ENCODE results near the gene HOXB3.

HOXB3 gene

DNA sequence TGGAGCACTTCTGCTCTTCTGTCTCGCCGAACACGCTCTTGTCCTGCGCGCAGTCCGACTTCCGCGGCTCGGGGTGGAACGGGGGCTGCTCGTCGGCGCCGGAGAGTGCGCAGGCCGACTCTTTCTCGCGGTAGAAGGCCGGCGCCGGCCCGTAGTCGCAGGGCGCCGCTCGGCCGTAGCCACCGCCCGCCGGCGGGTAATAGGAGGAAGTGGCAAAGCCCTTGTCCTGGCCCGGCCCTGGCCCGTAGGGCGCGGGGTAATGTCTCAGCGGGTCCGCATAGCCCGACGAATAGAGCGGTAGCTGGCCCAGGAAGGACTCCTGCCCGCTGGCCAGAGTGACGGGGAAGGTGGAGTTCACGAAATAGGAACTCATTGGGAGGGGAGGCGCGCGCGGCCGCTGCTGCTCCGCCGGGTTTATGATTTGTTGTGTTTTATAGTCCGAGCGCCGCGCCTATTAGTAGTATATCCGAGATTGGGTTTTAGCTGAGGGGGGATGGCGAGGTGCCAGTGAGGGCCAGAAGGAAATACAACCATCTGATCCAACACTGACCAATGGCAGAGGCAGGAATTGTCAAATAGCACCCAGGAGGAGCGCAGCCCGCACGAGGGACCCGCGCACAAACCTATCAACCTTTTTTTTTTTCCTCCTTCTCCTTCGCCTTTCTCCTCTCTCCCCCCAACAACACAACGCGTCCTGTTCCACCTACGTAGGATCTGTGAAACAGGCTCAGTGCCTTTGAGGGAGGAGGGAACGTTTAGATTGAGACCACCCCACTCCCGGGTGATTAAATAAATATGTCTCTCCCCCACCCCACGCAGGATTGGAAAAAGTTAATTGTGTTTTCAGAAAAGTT lies 8.0 kb upstream of the HOXB3 start:
- DNase-seq (ENCODE audit: low spot score), result no peak

DNA sequence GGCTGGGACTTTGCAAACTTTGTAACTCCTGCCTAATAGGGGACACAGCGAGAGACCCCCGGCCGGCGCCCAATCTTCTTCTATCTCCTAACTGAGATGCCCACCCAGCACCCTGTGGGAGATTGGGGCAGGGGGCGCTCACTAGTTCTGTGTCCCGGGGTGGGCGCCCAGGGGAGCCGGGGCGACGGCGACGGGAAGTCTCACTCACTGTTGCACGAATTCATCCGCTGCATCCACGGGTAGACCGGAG lies 7.4 kb upstream of the HOXB3 start:
- no peak for DNase-seq (ENCODE audit: low spot score)

DNA sequence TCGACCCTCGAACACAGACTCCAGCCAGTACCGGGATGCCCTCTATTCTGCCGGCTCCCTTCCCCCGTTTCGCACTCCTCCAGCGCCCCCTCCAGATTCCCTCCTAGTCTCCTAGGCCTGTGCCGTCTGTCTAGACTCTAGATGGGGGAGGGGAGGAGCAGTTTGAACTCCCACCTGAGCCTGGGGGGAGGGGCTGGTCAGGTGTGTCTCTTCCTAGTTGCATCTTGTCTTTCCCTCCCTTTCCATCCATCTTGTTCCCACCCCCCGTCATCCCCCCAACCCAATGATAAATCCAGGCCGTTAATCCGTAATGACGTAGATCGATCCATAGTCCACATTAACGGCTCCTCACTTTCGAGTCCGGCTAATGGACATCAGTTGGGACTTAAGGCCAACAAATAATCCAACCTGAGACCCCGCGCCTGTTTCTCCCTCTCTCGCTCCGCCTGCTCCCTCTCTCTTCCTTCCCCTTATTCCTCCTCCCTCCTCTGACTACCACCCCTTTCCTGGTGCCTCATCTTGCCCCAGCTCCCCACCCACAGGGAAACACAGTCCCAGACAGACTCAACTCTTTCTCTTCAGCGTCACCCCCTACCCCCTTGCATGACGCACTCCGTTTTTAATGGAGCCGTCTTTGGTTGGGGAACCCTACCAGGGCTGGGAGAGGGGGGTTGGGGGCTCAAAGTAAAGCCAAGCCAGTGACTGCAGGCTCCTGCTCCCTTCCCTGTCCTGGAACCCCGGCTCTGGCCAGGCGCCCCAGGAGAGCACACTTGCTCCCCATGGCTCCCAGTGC lies 6.9 kb upstream of the HOXB3 start:
- no peak for DNase-seq (ENCODE audit: low spot score)

DNA sequence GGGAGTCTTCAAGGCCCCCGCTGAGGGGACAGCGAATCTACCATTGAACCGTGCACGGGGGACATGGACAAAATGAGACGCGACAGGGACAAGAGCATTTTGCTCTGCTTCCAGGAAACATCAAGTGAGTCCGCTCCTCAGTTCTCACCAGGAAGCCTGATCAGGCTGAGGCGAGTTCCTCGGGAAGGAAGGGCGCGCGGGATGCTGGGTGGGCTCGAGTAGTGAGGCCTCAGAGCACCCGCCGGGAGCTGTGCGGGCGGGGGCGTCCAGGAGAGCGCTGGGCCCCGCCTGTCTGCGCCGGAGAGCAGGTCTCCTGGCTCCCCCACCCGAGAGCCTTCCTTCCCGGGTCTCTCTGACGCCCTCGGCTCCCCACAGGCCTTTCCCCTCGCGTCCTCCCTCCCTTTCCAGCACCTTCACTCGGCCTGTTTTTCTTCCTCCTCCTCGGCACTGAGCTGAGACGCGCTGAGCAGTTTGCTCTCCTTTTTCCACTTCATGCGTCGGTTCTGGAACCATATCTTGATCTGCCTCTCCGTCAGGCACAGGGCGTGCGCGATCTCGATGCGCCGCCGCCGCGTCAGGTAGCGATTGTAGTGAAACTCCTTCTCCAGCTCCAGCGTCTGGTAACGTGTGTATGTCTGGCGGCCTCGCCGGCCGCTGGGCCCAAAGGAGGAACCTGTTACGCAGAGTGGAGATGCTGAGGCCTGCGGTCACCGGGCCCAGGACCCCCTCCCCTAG lies 6.1 kb upstream of the HOXB3 start:
- DNase-seq (ENCODE audit: low spot score), result no peak

DNA sequence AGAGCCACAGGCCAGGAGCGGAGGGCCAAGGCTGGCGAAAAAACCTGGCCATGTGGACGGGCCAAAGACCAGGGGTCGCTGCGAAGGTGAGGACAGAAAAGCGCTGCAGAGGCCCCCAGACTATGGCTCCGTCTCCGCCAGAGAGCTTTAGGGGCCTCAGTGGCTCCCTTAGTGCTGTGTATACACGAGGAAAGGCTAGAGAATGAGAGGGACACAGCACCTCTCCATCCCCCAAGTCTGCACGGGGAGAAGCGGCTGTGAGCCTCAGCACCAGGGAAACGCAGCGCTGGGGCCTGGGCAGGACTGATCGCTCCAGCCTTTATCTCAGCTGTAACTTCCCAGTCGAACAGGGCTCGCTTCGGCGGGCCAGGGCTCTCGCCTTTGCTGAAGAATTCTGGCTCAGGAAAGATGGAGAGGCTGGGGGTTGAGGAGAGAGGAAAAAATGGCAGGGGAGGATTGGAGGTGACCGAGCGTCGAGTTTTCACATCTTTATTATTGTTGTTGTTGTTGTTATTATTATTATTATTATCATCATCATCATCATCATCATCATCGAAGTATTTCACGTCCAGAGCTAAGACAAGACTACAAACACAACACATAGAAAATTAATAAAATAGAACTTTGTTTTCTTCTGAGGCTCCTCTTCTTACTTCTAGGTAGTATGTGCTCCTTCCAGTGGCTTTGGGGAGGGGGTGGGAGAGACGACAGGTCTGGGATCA lies 5.4 kb upstream of the HOXB3 start:
- DNase-seq (ENCODE audit: low spot score), result no peak

DNA sequence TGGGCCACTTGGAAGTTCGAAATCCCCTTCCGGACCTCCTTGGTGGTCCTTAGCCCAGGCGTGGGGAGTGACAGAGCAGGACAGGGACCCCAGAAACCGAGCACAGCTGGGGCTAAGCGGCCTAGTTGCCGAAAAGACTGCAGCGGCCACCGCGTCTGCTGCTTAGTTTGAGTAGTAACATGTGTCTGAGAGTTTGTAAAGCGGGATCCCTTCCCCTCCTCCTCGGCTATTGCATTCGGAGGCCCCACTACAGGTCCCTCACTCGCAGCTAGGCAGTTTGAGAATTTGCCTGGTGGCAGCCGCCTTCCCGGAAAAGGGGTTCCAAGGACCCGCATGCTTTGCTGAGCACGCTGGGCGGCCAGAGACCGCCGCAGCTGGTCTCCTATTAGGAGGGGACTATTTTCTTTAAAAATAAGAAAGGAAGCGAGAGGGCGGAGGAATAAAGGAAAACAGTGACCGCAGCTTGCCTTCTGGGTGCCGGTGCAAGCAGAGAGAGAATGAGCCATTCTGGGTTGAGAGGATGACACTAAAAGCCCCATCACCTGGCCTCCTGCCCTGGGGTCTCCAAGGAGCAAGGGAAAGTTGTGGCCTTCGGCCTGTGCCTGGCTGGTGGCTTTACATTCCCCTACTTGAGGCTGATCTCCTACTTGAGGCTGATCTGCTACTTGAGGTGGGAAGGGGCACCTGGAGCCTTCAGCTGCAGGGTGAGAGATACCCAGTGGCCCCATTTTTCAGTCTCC lies 4.7 kb upstream of the HOXB3 start:
- no peak for DNase-seq (ENCODE audit: low spot score)

DNA sequence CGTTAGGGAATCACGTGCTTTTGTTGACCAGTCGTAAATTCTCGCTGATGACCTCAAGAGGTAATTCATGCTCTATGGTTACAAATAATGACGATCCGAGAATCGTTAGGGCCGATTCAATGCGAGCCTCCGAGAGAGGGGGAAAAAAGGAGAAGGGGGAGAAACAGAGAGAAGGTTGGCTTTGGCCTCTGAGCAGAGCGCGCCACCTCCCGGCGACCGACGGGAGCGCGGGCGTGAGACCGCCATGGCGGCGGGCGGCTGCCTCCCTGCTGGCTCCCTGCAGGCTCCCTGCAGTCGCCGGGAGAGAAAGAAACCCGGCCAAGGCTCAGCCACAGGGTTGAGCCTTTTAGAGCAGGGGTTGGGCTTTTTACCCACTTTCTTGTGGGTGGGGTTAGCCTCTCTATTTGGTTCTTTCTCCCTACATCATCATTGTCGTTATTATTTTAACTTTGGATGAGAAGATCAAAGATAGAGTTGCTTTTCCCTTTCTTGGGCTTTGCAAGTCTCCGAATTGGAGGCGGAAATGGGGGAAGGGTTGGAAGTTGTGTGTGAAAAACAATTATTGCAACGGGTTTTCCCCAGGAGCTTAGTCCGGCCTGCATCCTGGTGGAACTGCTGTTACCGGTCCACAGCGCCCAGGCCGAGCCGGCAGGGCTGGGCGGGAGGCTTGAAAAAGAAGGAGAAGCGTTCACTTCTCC lies 3.9 kb upstream of the HOXB3 start:
- no peak for DNase-seq (ENCODE audit: low spot score)

DNA sequence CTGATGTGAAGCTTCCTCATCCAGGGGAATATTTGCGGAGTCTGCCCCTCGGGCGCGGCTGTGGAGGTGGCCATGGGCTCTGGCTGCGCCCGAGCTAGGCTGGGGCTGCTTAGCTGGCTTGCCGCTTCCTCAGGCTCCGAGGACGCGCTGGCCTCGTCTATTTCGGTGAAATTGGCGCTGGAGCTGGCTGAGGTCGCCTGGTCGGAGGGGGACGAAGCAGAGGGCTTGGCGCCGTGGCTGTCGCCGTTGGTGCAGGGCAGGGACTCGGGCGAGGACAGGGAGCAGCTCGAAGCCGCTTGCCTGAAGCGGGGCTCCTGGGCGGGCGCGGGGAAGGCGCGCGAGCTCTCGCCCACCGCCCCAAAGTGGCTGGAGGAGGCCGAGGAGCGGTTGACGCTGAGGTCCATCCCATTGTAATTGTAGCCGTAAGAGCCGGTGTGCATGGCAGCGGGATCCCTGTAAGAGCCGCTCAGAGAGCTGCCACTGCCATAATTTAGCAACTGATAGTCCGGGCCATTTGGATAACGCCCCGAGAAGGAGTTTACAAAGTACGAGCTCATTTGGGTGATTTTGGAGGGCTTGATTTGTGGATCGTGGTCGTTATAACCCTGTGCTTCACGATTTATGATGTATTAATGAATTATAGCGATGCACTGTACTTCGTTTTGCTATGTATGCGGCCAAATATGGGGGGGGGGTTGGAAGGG lies 3.2 kb upstream of the HOXB3 start, which contains the start of gene HOXB5:
HOXB5 (minus strand) TSS at position 654 of the 704 bp plus-strand sequence; CDS start at position 557, 97 bp downstream.
- DNase-seq (ENCODE audit: low spot score), result no peak

DNA sequence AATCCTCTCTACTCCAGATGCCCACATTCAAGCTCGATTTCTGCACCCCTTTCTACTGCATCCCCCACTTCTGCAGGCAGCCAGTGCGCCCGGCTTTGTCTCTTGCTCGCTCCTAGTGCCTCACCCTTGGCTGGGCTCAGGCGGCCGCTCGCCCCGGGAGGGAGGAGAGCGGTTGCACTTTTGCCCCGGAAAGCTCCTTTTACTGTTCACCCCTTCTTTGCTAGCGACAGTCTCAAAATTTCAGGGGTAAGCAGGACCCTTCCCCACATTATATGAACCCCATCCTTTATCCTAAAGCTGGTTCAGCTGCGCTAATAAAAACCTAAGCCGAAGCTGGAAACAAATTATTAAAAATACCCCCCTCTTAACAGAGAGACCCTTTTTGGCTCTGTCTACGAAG lies 2.5 kb upstream of the HOXB3 start:
- no peak for DNase-seq (ENCODE audit: low spot score)

DNA sequence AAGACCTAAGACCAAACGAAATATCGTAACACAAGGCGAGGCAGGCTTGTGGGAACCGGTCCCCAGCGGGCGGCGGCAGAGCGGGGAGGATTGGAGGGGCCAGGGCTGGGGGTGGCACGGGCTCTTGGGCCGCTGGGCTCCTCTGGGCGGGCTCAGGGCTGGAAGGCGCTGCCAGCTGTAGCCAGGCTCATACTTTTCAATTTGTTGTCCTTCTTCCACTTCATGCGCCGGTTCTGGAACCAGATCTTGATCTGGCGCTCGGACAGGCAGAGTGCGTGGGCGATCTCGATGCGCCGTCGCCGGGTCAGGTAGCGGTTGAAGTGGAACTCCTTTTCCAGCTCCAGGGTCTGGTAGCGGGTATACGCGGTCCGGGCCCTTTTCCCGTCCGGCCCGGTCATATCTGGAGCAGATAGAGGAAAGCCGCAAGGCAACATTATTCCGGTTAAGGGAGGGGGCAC lies 2.0 kb upstream of the HOXB3 start:
- DNase-seq (ENCODE audit: low spot score), result no peak

DNA sequence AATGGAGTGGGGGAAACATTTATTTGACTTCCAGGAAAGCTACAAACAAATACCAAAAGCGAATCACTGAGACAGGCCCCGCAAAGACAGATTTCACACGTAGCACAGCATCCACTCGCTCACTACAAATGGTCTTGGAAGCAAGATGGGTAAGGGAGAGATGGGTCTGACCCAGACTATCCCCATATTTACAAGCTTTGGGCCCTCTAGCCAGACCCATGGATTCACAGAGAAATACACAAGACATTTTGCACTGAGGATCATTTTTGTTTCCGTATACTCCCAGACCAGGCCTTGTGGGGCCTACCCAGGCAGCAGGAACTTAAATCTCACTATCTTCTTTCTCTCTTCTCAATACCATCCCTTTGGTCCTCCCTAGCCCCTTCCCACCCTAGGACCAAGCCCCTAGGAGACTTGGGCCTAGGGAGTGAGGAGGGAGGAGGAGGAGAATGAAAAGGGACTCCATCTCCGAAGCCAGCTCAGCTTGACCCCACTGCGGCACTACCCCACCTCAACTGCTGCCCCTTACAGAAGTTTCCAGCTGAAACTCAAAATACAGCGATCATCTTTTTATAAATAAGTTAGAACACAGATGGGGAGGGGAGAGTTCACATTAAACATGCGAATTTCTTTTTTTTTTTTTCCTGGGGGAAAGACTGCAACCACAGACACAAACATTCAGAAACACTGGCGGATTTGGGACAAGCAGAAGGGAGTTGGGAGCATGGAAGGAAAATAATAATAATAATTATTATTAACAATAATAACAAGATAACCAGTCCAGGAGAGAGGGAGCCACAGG lies 1.4 kb upstream of the HOXB3 start:
- DNase-seq (ENCODE audit: low spot score), result no peak

DNA sequence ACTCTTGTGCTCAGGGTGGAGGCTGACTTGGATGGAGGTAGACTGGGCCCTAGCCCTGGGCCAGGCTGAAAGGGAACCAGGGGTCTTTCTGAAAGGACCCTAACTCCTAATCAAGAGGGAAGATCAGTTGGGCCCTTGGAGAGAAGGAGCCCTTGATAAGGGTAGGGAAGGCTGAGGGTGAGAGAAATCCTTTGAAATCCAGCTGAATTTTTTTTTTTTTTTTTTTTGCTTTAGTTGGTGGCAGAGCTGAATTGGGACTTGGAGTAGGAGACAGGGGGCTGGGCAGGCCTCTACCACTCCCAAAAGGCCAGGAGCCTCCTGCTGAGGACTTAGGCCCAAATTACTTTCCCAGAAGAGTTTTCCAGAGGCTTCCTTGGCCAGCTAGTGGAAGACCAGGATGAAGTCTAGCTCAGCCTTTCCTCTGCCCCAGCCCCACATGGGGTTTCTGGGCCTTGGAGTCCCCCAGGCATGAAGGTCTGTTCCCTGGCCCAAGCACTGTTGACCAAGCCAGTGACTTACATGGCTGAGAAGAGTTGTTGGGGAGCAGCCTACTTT lies 643 bp upstream of the HOXB3 start:
- DNase-seq (ENCODE audit: low spot score), result no peak

DNA sequence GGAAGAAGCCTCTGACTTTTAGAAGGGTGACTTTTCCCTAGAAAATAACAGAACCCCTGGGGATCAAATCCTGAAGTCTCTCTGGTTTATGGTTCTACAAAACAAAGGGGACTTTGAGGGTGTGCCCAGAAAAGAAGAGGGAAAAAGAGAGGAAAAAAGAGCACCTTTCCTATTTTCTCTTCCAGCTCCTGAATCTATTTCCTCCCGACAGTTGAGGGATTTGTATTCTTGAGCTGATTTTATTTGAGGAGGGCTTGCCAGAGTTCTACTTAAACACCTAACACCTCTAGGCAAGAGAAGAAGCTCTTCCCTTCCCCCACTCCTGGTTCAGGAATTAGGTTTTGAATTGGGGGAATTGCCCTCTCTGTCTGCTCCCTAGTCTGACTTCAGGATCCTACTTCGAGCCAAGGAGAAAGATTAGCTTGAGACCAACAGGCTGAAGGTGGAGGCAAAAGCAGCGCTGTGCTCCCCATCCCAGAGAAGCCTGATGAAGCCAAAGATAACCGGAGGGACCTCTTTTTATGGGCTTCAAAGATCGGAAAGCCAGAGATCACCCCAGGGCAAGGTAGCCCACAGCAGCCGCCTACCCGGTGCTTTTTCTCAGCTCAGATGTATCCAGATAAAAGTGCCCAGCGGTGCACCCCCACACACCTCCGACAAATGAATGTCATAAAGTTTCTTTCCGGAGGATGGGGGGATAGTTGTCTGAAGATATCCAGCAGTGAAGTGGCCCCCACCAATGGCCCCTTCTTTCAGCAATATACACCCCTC lies 796 bp downstream of the HOXB3 start:
- no peak for DNase-seq (ENCODE audit: low spot score)

DNA sequence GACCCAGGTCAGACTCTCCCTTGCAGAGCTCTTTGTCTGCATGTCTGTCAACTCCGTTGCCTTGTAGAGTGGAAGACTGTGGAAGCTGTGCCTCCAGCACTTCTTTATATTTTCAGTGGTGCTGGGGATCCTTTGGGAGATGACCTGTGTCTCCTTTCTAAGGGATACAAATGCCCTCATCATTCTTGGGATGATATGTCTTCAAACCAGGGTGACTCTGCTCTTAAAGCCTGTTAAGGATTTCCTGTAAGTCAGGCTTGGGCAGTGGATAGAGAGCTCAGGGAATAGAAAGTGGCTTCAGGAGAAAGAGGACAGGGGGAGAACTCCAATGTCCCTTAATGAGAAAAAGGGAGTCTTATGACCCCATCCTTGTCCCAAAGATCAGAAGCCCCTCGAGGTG lies 1.5 kb downstream of the HOXB3 start:
- no peak for DNase-seq (ENCODE audit: low spot score)

DNA sequence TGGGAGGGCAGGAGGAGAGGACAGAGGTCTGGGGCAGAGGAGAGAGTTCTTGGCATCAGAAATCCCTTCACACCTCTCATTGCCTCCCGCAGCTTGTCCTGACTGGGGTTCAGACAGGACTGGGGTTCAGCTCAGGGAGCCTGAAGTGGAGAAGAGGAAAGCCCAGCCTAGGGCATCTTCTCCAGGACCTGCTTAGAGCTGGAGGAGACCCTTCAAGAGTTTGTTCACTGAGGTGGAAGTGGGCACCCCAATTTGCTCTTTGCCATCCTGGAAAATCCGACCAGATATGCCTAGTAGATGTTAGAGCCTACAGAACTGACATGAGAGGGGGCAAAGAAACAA lies 2.0 kb downstream of the HOXB3 start:
- DNase-seq (ENCODE audit: low spot score), result no peak

DNA sequence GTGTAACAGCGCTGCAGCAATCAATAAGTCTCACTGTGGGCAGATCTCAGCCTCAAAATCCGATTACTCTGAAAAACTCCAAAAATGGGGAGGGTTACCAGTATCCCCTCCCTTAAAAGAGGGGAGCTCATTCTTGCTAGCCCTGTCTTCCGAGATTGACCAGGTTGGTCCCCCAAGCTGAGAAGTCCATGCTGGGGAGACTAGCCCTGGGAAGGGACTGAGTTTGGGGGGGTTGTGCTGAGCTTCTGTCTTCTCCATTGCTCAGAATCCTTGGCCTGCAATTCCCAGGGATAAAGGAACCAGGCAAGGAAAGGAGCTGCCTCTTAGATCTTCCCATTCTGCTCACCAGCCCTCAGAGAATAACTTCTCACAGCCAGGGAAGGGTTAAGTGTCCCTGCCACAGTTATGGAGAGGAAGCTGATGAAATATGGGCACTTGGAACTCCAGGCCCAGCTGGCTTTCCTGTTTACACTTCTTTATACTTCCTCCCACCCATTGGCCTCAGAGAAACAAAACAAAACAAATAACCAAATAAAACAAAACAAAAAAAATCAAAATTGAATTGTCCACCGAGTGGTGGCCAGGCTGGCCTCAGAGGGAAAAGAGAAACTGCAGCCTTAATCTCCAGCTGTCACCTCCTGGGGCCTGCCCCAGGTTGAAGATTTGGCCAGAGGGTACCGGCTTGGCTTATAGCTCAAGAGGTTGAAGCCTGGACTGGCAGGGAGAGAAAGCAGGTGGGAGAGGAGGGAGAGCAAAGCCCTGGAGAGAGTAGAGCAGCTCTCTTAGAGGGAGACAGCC lies 2.6 kb downstream of the HOXB3 start:
- DNase-seq (ENCODE audit: low spot score), result no peak

Measured in cerebellar cortex (tissue), 1 donor.